Ishikawa (cell line): ENCODE data around the gene CALCOCO2.

Experiments
- CEBPB ChIP-seq: IDR thresholded peaks from 2 replicates; pipeline ENCODE4 v1.6.1; 2012
- RAD21 ChIP-seq: IDR thresholded peaks from 2 replicates; pipeline ENCODE4 v1.6.1; 2012; ENCODE audit warnings: low read depth
- REST ChIP-seq: IDR thresholded peaks from 2 replicates; pipeline ENCODE4 v1.6.1; 2012; ENCODE audit warnings: low read depth, mild to moderate bottlenecking
- TEAD4 ChIP-seq: IDR thresholded peaks from 2 replicates; pipeline ENCODE4 v1.6.1; 2012

DNA sequence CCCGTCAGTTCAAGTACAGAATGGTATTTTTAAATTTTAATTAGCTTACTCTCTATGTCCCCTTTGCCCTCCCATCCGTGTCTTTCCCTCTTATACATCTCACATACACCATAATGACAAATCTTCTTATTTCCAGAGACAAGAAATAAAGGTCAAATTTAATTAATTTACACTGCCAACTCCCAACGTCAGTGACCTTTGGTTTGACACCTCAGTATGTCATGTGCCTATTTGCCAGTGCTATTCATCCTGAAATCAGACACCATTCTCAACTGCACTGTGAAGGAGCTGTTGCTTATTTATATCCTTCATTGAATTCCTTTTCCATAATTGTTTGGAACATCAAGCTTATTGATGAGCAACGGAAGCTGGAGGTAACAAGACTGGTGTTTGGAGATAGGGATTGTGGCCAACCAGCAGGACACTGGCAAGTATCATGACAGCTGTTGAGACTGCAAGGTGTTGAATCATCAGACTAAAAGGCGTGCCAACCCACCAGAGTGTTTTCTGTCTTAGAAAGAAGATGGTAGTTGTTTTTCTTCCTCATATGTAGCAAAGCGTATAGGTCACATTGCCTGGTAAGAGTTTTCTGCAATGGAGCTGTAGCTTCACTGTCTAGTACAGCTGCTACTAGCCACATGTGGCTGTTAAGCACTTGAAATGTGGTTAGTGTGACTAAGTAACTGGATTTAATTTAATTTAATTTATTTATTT lies 12.5 kb downstream of the CALCOCO2 start:
- TF ChIP-seq TEAD4 (no peak), CEBPB (no peak), REST (no peak), RAD21 (no peak)
